Sigmoid colon (tissue), 4 donors: ENCODE data around the gene B4GALNT2.

Experiments
- CTCF ChIP-seq, 4 experiments: fragments of 450-650 bp in 3 of 4; fragments of 200-600 bp in 1 of 4; IDR thresholded peaks; one replicate each; pipeline ENCODE4 v1.5.1; 2016 to 2019; ENCODE audit warnings: antibody characterized with exemption in 4 of 4, mild to moderate bottlenecking in 3 of 4, moderate library complexity in 2 of 4
- EP300 ChIP-seq, 4 donors: sonication (generic); formaldehyde crosslinking; IDR thresholded peaks; one replicate each; pipeline ENCODE4 v1.6.1; 2017; ENCODE audit warnings: antibody characterized with exemption in 4 of 4
- POLR2A ChIP-seq, 2 donors: fragments of 450-650 bp; IDR thresholded peaks; one replicate each; pipeline ENCODE4 v1.6.1; 2016; ENCODE audit warnings: antibody characterized with exemption in 2 of 2, mild to moderate bottlenecking in 2 of 2, moderate library complexity in 2 of 2
- POLR2AphosphoS5 ChIP-seq, 4 donors: sonication (generic); formaldehyde crosslinking; IDR thresholded peaks; one replicate each; pipeline ENCODE4 v1.6.1; 2017; ENCODE audit warnings: antibody characterized with exemption in 4 of 4

DNA sequence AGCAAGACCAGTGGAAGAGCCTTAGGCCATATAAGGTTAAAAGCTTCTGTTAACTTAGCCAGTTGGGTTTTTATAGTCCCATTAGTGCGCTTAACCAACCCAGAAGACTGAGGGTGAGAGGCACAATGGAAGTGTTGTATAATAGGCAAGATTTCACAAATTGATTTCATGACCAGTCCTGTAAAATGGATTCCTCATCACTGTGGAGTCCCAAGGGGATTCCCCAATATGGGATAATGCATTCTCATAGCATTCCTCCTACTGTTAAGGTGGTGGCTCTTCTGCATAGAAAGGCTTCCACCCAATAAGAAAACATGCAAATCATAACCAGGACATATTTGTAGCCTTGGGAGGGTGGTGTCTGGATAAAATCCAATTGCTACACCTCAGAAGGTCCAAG is 22.1 kb upstream of the B4GALNT2 start:
- no peak for TF ChIP-seq POLR2A (IDR thresholded peaks at IDR 0.05)
- TF ChIP-seq CTCF (IDR thresholded peaks at IDR 0.05) = no peak
- no peak for TF ChIP-seq EP300 (IDR thresholded peaks at IDR 0.05)
- TF ChIP-seq POLR2AphosphoS5 (IDR thresholded peaks at IDR 0.05) = no peak
